T follicular helper cell (primary cell): ENCODE measurements around the gene CNTNAP5.

ENCODE experiments used
- DNase-seq: peaks from one replicate; pipeline ENCODE4 v3.0.0-alpha.2; 2020; ENCODE audit warnings: low read depth

CNTNAP5 gene

GRCh38 chr2:124898827-124899226, 873.7 kb downstream of the CNTNAP5 start:
- DNase-seq = no peak

- DNase-seq = no peak
Measured at GRCh38 chr2:124908411-124908810, 883.3 kb downstream of the CNTNAP5 start.

- no peak for DNase-seq
Measured at GRCh38 chr2:124911560-124911959, 886.5 kb downstream of the CNTNAP5 start.

GRCh38 chr2:124913868-124914267, 888.8 kb downstream of the CNTNAP5 start:
- no peak for DNase-seq

- DNase-seq = no peak
Measured at GRCh38 chr2:124915567-124915966, 890.5 kb downstream of the CNTNAP5 start.

- no peak for DNase-seq
Measured at GRCh38 chr2:124919296-124919695, 894.2 kb downstream of the CNTNAP5 start.

GRCh38 chr2:124920448-124920847, 895.4 kb downstream of the CNTNAP5 start:
- no peak for DNase-seq

GRCh38 chr2:124921191-124921590, 896.1 kb downstream of the CNTNAP5 start:
- DNase-seq = no peak

GRCh38 chr2:124923097-124923496, 898.0 kb downstream of the CNTNAP5 start:
- no peak for DNase-seq

GRCh38 chr2:124933883-124934282, 908.8 kb downstream of the CNTNAP5 start:
- no peak for DNase-seq

GRCh38 chr2:124953921-124954320, 928.8 kb downstream of the CNTNAP5 start:
- DNase-seq = no peak

- DNase-seq = no peak
Measured at GRCh38 chr2:124959581-124959980, 934.5 kb downstream of the CNTNAP5 start.

GRCh38 chr2:124961132-124961531, 936.0 kb downstream of the CNTNAP5 start:
- no peak for DNase-seq
